Stimulated activated memory B cell treated with anti-CD40 and anti-IgM and Interleukin-4, amounts not matched to agents 10 μg/mL and 1 μg/mL and 100 μg/mL, for 72 hours (primary cell): ENCODE measurements around the gene USP17L5.
"Not testable (repeated sequence)": the region's sequence is repeated elsewhere in the genome, so short reads cannot be mapped to it uniquely, and the experiment has no call there.

Experiments used
- ATAC-seq: fragments of 150-1000 bp; cut with Tn5 transposase; 2 replicates; pipeline ENCODE4 v1.10.0; 2021
- H3K27ac Mint-ChIP-seq: one replicate; pipeline ENCODE4 v1.8.0; 2022; ENCODE audit warnings: mild to moderate bottlenecking, mixed read lengths
- H3K27me3 Mint-ChIP-seq: one replicate; pipeline ENCODE4 v1.8.0; 2022; ENCODE audit warnings: mixed read lengths
- H3K36me3 Mint-ChIP-seq: one replicate; pipeline ENCODE4 v1.8.0; 2022; ENCODE audit warnings: mixed read lengths
- H3K4me1 Mint-ChIP-seq: one replicate; pipeline ENCODE4 v1.8.0; 2022; ENCODE audit warnings: mixed read lengths
- H3K4me3 Mint-ChIP-seq: one replicate; pipeline ENCODE4 v1.8.0; 2022; ENCODE audit warnings: mild to moderate bottlenecking, moderate library complexity, mixed read lengths
- H3K9me3 Mint-ChIP-seq: one replicate; pipeline ENCODE4 v1.8.0; 2022; ENCODE audit warnings: mixed read lengths

The USP17L5 gene

DNA sequence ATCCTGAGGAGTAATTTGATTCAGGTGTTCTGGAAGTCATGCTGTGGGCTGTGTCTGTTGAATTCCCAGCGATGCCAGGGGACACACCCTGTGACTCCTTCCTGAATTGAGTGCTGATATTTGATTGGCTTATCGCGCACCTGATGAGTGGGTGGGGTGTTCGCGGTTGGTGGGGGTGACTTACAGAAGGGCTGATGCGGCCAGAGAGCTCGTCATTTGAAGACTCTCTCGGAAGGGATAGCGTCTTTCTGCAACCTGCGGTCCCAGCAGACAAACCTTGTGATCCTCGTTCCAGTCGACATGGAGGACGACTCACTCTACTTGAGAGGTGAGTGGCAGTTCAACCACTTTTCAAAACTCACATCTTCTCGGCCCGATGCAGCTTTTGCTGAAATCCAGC lies at the start of gene USP17L5:
TSS of gene USP17L5 (plus strand) at position 301 of the 400 bp plus-strand sequence. CDS start at position 301, 0 bp downstream.
- not testable (repeated sequence) for H3K4me1 Mint-ChIP-seq, H3K4me3 Mint-ChIP-seq, H3K27me3 Mint-ChIP-seq, H3K9me3 Mint-ChIP-seq, H3K36me3 Mint-ChIP-seq, H3K27ac Mint-ChIP-seq, ATAC-seq

GRCh38 chr4:9324191-9324590 lies 15.0 kb upstream of the USP17L5 start:
- not testable (repeated sequence) for H3K27me3 Mint-ChIP-seq, H3K36me3 Mint-ChIP-seq, H3K4me1 Mint-ChIP-seq, H3K27ac Mint-ChIP-seq, ATAC-seq, H3K4me3 Mint-ChIP-seq, H3K9me3 Mint-ChIP-seq

DNA sequence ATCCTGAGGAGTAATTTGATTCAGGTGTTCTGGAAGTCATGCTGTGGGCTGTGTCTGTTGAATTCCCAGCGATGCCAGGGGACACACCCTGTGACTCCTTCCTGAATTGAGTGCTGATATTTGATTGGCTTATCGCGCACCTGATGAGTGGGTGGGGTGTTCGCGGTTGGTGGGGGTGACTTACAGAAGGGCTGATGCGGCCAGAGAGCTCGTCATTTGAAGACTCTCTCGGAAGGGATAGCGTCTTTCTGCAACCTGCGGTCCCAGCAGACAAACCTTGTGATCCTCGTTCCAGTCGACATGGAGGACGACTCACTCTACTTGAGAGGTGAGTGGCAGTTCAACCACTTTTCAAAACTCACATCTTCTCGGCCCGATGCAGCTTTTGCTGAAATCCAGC lies 14.3 kb upstream of the USP17L5 start, which contains the start of gene USP17L24:
TSS of gene USP17L24 (plus strand) at position 301 of the 400 bp plus-strand sequence. CDS start at position 301, 0 bp downstream.
- H3K9me3 Mint-ChIP-seq, H3K27me3 Mint-ChIP-seq, ATAC-seq: not testable (repeated sequence)

DNA sequence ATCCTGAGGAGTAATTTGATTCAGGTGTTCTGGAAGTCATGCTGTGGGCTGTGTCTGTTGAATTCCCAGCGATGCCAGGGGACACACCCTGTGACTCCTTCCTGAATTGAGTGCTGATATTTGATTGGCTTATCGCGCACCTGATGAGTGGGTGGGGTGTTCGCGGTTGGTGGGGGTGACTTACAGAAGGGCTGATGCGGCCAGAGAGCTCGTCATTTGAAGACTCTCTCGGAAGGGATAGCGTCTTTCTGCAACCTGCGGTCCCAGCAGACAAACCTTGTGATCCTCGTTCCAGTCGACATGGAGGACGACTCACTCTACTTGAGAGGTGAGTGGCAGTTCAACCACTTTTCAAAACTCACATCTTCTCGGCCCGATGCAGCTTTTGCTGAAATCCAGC lies 9.6 kb upstream of the USP17L5 start, which contains the start of gene USP17L25:
TSS of gene USP17L25 (plus strand) at position 301 of the 400 bp plus-strand sequence. CDS start at position 301, 0 bp downstream.
- not testable (repeated sequence) for H3K27me3 Mint-ChIP-seq, H3K27ac Mint-ChIP-seq, ATAC-seq, H3K9me3 Mint-ChIP-seq, H3K36me3 Mint-ChIP-seq, H3K4me1 Mint-ChIP-seq, H3K4me3 Mint-ChIP-seq

More for the DNA sequence above, 14.3 kb upstream of the USP17L5 start, which contains the start of gene USP17L24:
- H3K4me1 Mint-ChIP-seq, H3K27ac Mint-ChIP-seq, H3K36me3 Mint-ChIP-seq, H3K4me3 Mint-ChIP-seq: not testable (repeated sequence)

DNA sequence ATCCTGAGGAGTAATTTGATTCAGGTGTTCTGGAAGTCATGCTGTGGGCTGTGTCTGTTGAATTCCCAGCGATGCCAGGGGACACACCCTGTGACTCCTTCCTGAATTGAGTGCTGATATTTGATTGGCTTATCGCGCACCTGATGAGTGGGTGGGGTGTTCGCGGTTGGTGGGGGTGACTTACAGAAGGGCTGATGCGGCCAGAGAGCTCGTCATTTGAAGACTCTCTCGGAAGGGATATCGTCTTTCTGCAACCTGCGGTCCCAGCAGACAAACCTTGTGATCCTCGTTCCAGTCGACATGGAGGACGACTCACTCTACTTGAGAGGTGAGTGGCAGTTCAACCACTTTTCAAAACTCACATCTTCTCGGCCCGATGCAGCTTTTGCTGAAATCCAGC lies 4.8 kb upstream of the USP17L5 start, which contains the start of gene USP17L26:
TSS of gene USP17L26 (plus strand) at position 301 of the 400 bp plus-strand sequence. CDS start at position 301, 0 bp downstream.
- not testable (repeated sequence) for ATAC-seq, H3K4me3 Mint-ChIP-seq

DNA sequence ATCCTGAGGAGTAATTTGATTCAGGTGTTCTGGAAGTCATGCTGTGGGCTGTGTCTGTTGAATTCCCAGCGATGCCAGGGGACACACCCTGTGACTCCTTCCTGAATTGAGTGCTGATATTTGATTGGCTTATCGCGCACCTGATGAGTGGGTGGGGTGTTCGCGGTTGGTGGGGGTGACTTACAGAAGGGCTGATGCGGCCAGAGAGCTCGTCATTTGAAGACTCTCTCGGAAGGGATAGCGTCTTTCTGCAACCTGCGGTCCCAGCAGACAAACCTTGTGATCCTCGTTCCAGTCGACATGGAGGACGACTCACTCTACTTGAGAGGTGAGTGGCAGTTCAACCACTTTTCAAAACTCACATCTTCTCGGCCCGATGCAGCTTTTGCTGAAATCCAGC lies 4.6 kb downstream of the USP17L5 start, which contains the start of gene USP17L27:
TSS of gene USP17L27 (plus strand) at position 301 of the 400 bp plus-strand sequence. CDS start at position 301, 0 bp downstream.
- not testable (repeated sequence) for H3K4me1 Mint-ChIP-seq, H3K9me3 Mint-ChIP-seq, H3K36me3 Mint-ChIP-seq, H3K27ac Mint-ChIP-seq, ATAC-seq, H3K27me3 Mint-ChIP-seq, H3K4me3 Mint-ChIP-seq

More for the DNA sequence above, 4.8 kb upstream of the USP17L5 start, which contains the start of gene USP17L26:
- H3K4me1 Mint-ChIP-seq, H3K9me3 Mint-ChIP-seq, H3K27ac Mint-ChIP-seq, H3K36me3 Mint-ChIP-seq, H3K27me3 Mint-ChIP-seq: not testable (repeated sequence)

DNA sequence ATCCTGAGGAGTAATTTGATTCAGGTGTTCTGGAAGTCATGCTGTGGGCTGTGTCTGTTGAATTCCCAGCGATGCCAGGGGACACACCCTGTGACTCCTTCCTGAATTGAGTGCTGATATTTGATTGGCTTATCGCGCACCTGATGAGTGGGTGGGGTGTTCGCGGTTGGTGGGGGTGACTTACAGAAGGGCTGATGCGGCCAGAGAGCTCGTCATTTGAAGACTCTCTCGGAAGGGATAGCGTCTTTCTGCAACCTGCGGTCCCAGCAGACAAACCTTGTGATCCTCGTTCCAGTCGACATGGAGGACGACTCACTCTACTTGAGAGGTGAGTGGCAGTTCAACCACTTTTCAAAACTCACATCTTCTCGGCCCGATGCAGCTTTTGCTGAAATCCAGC lies 9.4 kb downstream of the USP17L5 start, which contains the start of gene USP17L28:
TSS of gene USP17L28 (plus strand) at position 301 of the 400 bp plus-strand sequence. CDS start at position 301, 0 bp downstream.
- not testable (repeated sequence) for H3K4me3 Mint-ChIP-seq, H3K36me3 Mint-ChIP-seq, H3K27me3 Mint-ChIP-seq, H3K4me1 Mint-ChIP-seq, ATAC-seq, H3K9me3 Mint-ChIP-seq, H3K27ac Mint-ChIP-seq

GRCh38 chr4:9350866-9351265 lies 11.7 kb downstream of the USP17L5 start:
- H3K36me3 Mint-ChIP-seq, H3K4me1 Mint-ChIP-seq, H3K4me3 Mint-ChIP-seq, ATAC-seq, H3K27ac Mint-ChIP-seq, H3K9me3 Mint-ChIP-seq, H3K27me3 Mint-ChIP-seq: not testable (repeated sequence)

GRCh38 chr4:9353338-9353737 lies 14.1 kb downstream of the USP17L5 start, which contains the start of gene USP17L29:
USP17L29 (plus strand) TSS chr4:9353638; CDS start chr4:9353638, 0 bp downstream.
- H3K4me3 Mint-ChIP-seq, H3K9me3 Mint-ChIP-seq, H3K4me1 Mint-ChIP-seq, H3K27ac Mint-ChIP-seq, H3K27me3 Mint-ChIP-seq, H3K36me3 Mint-ChIP-seq, ATAC-seq: not testable (repeated sequence)

- not testable (repeated sequence) for ATAC-seq, H3K27ac Mint-ChIP-seq, H3K36me3 Mint-ChIP-seq, H3K9me3 Mint-ChIP-seq, H3K4me3 Mint-ChIP-seq, H3K4me1 Mint-ChIP-seq, H3K27me3 Mint-ChIP-seq
Measured at GRCh38 chr4:9362829-9363228, 23.6 kb downstream of the USP17L5 start, which contains the start of gene USP17L30. USP17L30 (plus strand) TSS chr4:9363129; CDS start chr4:9363129, 0 bp downstream.

DNA sequence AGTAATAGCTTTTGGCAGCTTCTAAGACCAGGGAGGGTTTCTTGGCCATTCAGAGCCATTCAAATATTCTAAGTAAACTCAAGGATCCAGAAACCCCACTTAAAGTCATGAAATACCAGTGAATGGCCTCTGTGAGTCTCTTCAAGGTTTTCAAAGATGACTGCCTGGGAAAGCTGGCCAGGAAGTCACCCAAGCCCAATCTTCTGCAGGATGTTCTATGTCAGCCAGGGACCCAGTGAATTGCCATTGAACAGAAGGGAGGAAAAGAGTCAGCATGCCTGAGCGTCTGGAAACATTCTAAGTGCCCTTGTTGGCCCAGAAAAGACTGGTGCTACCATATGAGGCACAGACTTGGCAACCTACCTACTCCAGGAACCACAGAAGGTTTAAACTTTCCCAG lies 40.7 kb downstream of the USP17L5 start:
- H3K9me3 Mint-ChIP-seq, H3K4me1 Mint-ChIP-seq, H3K36me3 Mint-ChIP-seq, ATAC-seq, H3K27ac Mint-ChIP-seq, H3K27me3 Mint-ChIP-seq, H3K4me3 Mint-ChIP-seq: not testable (repeated sequence)

- peak overlapping the region; percentile 68 for H3K4me3 Mint-ChIP-seq
- H3K9me3 Mint-ChIP-seq, ATAC-seq, H3K27me3 Mint-ChIP-seq, H3K4me1 Mint-ChIP-seq, H3K36me3 Mint-ChIP-seq, H3K27ac Mint-ChIP-seq: not testable (repeated sequence)
Measured at GRCh38 chr4:9381012-9381534, 41.9 kb downstream of the USP17L5 start.

GRCh38 chr4:9384126-9384525 lies 44.9 kb downstream of the USP17L5 start:
- H3K27ac Mint-ChIP-seq, result no peak overlapping the region
- ATAC-seq, result no peak
- no peaks in the 10 kb centered on the region for H3K27me3 Mint-ChIP-seq
- H3K36me3 Mint-ChIP-seq, result no peaks in the 10 kb centered on the region
- H3K9me3 Mint-ChIP-seq, result no peaks in the 10 kb centered on the region
- H3K4me1 Mint-ChIP-seq, result no peaks in the 10 kb centered on the region
- H3K4me3 Mint-ChIP-seq, result no peak overlapping the region

GRCh38 chr4:9389001-9389400 lies 49.8 kb downstream of the USP17L5 start:
- not testable (repeated sequence) for H3K9me3 Mint-ChIP-seq, H3K27me3 Mint-ChIP-seq, H3K4me3 Mint-ChIP-seq, H3K4me1 Mint-ChIP-seq, H3K36me3 Mint-ChIP-seq, H3K27ac Mint-ChIP-seq, ATAC-seq
